Mammary epithelial cell (primary cell): ENCODE data around the gene EPHA4.

Experiments used
- EZH2 ChIP-seq: IDR thresholded peaks from 2 replicates; pipeline ENCODE4 v1.6.1; 2012; ENCODE audit warnings: low read length, inconsistent platforms, borderline replicate concordance
- TF ChIP-seq, protein P1 (sequence below), 2 donors: IDR thresholded peaks in 1 of 2; conservative IDR thresholded peaks in 1 of 2; 2 replicates each; pipeline ENCODE4 v1.5.1; 2011 to 2012; ENCODE audit warnings: inconsistent platforms in 2 of 2, low read length in 2 of 2, mild to moderate bottlenecking in 2 of 2, control low read depth in 1 of 2, low read depth in 1 of 2; ENCODE audit not compliant: insufficient read depth in 1 of 2; ENCODE audit errors: extremely low read depth in 1 of 2

DNA sequence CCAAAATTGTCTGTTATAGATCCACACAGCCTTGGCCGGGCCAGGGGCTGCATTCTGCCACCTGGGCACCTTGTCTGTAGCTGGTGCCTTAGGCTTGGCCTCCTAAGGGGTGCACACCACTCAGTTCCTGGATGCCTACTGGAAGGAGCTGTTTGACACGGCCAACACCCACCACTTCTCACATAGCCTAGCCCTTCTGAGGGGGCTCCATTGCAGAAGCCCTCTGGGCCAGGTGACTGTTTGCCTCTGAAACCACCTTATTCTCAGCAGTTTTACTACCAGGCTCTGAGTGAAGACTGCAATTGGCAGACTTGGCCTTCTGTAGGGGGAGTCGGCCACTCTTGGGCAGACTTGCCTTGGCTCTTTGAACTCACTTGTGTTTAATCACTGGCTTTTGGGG lies 39.5 kb downstream of the EPHA4 start:
- no peak for TF ChIP-seq EZH2
- TF ChIP-seq, protein P1, sequence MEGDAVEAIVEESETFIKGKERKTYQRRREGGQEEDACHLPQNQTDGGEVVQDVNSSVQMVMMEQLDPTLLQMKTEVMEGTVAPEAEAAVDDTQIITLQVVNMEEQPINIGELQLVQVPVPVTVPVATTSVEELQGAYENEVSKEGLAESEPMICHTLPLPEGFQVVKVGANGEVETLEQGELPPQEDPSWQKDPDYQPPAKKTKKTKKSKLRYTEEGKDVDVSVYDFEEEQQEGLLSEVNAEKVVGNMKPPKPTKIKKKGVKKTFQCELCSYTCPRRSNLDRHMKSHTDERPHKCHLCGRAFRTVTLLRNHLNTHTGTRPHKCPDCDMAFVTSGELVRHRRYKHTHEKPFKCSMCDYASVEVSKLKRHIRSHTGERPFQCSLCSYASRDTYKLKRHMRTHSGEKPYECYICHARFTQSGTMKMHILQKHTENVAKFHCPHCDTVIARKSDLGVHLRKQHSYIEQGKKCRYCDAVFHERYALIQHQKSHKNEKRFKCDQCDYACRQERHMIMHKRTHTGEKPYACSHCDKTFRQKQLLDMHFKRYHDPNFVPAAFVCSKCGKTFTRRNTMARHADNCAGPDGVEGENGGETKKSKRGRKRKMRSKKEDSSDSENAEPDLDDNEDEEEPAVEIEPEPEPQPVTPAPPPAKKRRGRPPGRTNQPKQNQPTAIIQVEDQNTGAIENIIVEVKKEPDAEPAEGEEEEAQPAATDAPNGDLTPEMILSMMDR (conservative IDR thresholded peaks at IDR 0.05 in 1 of 2, IDR thresholded peaks at IDR 0.05 in 1 of 2; ENCODE audit: extremely low read depth in 1 of 2, insufficient read depth in 1 of 2, low read depth in 1 of 2, low read length in 2 of 2), result no peak
